DLD1 (cell line): Measurements from ENCODE around the gene CPB2.

Experiments
- in situ Hi-C: cut with HindIII; loops from 2 replicates; pipeline ENCODE4 v1.10.0; 2017; ENCODE audit warnings: low sequenced_read_pairs

The CPB2 gene

DNA sequence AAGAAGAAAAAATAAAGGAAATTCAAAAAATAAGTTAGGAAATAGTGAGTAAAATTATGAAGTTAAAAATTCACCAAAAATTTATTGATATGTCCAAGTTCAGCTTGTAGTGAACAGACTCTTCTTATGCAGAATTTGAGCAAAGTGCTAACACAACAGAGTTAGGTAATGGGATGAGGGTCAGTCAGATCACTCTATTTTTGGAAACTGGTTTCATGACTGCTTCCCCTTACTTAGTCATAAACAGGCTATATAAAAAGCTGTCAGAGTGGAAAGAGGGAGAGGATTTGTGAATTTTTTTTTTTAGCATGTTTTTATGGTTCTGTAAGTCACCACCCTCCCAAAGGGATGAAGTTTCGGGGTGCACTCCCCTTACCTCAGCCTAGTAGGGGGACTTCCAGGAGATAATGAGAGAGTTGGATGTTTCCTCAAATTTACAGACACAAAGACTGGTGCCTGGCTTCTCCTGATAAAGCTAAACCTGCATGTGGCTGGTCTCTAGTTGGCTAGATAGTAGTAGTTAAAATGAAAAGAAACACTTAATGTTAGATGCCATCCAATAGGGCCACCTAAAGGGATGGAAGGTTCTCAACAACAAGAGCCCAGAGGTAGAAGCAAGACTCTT lies 4.5 kb downstream of the CPB2 start:
- in situ Hi-C loops, result no loop called here

DNA sequence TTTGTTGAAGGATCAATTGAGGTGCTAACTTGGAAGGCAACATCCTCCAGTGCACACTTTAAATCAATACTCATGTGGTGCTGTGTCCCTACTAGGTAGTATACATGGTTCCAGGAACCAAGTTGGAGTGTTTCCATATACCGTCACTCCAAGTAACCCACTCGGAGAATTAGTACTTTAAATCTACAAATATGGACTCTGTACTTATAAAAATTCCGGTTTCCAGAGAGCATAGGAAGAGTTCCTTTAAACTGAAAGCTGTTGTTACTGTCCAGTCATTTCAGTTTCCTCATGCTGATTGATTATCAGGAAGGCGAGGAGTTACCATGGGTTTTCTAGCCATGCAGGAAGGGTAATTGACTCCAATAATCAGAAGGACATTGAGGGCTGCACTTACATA lies 7.2 kb downstream of the CPB2 start:
- in situ Hi-C loops, result no loop called here

DNA sequence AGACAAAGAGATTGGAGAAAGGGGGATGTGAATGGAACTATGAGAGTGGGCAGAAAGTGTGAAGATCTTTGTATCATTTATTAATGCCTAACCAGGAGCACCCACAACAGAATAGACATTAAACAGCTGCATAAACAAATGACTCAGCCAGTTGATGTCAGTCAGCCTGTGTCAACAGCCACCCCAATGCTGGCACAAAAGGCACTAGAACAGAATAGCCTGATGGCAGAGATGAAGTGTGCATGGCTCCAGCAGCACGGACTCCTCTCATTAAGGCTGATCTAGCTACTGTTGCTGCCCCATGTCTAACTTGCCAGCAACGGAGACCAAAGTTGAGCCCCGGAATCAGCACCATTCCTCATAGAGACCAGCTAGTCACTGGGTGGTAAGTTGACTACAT lies 7.8 kb downstream of the CPB2 start:
- in situ Hi-C loops, result no loop called here

DNA sequence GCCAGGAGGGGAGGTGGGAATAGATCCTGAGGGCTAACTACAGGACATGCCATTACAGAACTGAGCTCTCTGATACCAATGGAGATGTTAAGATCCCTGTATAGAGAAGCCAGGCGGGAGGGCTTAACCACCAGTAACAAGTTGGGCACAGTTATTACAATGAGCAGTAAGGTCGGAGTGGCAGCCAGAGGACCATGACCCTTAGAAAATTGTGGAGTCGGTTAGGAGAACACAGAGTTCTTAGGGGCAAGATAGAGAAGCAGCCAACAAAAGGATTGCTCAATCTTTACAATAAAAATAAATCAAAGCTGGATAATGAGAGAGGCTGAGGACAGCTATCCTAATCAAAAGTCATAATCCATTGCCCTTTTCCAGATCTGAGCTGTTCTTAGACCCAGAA lies 10.4 kb downstream of the CPB2 start:
- in situ Hi-C loops, result no loop called here

DNA sequence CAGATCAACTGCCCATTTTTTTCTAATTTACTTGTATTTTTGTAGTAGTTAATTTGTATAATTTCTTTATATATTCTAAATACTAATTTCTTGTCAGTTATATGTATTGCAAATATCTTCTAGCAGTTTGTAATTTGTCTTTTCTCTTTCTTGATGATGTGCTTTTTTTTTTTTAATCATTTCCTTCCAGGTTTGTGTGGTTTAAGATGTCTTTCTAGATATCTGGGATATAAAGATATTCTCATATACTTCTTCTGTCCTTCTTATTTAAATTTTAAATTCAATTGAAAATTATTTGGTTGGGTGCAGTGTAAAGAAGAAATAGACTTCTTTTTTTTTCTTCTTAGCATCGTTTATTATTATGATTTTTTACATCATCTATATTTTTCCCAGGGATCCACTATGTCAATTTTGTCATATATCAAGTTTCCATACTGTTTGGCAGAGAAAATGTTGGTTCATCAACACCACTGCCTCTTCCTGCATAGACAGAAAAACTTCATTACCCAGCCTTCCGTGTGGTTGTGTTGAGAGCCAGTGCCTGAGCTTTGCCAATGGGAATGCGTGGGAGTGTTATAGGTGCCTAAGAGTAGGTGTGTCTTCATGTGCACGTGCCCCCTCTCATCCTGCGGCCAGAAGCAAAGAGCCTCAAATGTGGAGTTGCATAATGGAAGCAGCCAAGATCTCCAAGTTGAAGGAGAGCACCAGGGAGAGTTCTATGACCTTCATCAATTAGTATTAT lies 15.8 kb downstream of the CPB2 start:
- in situ Hi-C loops, result no loop called here

DNA sequence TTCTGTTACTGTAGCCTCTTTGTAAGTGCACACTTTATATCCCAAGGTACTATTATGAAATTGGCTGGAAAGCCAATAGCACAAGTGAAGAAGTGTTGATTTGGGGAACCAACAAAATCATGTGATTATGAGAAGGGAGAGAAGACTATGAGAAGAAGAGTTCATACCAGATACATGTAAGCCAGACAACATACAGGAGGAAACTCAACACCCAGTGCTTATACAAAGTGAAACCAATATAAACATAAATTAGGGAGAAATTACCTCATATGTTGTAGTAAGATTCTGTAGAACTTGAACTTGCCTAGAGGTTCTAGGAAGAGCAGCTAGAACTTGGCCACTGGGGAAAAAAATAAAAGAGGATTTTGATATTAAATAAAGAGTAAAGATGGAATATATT lies 17.4 kb downstream of the CPB2 start:
- in situ Hi-C loops, result no loop called here

DNA sequence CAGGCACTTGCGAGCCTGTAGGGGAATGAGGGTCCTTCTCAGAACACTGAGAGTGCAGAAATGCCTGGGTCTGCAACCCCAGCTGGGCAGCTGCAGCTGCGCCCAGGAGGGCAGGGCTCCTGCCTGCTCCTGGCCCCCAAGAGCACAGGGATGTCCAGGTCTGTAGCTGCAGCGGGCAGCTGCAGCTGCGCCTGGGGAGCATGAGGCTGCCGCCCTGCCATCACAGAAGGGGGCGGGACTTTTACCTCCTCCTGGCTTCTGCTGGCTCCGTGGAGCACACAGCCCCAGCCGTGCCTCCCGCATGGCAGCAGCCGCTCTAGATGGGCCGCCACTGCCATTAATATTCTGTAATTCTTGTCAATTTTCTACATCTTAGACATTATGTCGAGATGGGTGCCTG lies 17.8 kb downstream of the CPB2 start:
- in situ Hi-C loops, result no loop called here

DNA sequence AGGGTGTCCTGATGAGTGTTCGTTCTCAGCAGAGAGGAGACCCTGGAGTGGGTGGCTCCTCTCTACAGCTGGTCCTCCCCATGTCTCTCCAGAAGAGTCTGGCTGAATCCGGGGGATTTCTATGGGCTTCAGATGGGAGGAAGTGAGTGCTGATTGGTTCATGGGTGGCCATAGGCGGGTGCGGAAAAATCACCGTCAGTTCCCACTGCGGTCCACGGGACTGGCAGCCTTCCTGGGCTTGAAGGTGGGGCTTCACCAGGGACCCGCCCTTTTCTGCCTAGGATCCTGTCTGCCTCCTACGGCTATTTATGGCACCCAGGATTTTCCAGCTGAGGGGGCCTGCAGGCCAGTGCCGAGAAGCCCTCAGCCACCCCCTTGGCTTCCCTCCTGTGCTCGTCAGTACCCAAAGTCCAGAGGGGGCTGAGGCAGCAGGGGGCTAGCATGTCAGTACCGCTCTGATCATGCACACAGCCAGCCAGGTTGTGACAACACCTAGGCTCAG lies 18.4 kb downstream of the CPB2 start:
- in situ Hi-C loops, result no loop called here

DNA sequence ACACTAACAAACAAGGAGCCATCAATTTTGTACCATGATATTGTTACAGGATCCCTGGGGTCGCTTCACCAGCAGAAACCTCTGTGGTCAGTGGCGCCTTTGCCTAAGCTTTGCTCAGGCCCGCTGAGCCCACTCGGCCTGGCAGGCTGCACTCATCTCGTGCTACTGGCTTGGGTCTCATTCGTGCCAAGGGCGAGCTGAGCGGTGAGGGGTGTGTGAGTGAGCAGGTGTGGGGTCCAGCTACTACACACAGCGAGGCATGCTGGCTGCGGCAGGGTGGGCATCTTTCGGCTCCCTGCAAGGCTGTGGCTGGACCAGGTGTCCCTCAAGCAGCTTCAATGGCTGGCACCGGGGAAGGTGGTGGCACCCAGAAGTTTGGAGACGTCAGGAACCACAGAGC lies 19.1 kb downstream of the CPB2 start:
- in situ Hi-C loops, result no loop called here

DNA sequence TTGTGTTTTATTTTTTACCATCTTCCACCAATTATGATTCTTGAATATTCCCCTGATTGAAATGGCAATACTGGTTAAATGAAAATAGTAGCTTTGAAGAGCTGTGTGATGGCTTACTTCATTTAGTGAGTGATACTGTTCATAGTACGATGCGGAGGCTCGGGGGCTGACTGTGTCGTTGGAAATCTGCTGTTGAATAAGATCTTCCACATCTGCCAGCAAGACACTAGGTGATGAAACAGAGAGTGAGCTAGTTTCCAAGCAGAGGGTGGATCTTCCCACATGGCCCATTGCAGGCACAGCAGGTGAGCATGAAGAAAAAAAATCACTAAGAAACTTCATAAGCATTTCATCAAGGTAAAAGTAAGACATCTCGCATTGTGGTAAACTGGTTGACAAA lies 22.5 kb downstream of the CPB2 start:
- in situ Hi-C loops, result no loop called here

DNA sequence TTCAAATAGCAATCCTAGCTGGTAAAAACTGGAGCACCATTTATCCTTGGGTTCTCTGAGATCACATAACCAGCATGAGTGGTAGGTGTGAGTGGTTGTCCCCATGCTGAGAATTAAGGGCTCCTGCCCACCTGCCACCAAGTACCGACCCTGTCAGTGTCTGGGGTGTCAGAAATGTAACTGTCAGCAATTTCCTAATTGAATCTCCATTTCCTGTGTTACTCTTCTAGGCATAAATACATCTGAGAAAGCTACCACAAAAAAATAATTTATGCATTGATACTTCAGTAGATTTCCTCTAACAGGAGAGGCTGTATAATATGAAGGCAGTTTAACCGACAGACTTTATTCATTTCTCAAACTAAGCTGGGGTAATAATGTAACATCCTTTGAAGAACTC lies 25.1 kb downstream of the CPB2 start:
- in situ Hi-C loops, result no loop called here

DNA sequence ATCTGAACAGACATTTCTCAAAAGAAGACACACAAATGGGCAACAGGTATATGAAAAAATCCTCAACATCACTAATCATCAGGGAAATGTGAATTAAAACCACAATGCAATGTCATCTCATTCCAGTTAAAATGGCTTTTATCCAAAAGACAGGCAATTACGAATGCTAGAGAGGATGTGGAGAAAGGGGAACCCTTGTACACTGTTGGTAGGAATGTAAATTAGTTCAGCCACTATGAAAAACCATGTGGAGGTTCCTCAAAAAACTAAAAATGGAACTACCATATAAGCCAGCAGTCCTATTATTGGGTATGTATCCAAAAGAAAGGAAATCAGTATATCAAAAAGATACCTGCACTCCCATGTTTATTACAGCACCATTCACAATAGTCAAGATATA lies 27.6 kb downstream of the CPB2 start:
- in situ Hi-C loops, result no loop called here

DNA sequence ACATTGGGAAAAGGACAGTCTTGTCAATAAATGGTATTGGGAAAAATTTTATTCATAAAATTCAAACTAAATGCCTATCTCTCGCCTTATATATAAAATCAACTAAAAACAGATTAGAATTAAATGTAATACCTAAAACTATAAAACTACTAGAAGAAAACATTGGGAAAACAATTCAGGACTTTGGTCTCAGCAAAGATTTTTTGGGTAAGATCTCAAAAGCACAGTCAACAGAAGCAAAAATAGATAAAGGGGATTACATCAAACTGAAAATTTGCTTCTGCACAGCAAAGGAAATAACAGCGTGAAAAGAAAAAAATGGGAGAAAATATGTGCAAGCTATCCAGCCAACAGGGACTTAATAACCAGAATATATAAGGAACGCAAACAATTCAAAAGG lies 28.0 kb downstream of the CPB2 start:
- in situ Hi-C loops, result no loop called here

DNA sequence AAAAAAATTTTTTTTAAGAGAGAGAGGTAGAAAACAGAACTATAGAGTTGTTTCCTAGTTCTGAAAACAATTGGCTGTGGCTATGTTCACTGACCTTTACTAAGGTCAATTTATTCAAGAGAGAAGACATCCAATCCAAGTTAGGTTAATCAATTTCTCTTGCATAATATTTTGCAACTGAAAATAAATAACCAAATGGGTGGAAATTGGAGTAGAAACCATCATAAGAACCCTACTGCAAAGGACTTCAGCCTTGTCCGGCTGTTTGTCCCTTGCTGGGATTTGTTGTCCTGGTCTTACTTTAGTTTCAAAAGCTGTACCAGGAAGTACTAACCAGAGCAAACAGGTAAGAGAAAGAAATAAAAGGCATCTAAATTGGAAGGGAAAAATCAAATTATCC lies 29.0 kb downstream of the CPB2 start:
- in situ Hi-C loops, result no loop called here

DNA sequence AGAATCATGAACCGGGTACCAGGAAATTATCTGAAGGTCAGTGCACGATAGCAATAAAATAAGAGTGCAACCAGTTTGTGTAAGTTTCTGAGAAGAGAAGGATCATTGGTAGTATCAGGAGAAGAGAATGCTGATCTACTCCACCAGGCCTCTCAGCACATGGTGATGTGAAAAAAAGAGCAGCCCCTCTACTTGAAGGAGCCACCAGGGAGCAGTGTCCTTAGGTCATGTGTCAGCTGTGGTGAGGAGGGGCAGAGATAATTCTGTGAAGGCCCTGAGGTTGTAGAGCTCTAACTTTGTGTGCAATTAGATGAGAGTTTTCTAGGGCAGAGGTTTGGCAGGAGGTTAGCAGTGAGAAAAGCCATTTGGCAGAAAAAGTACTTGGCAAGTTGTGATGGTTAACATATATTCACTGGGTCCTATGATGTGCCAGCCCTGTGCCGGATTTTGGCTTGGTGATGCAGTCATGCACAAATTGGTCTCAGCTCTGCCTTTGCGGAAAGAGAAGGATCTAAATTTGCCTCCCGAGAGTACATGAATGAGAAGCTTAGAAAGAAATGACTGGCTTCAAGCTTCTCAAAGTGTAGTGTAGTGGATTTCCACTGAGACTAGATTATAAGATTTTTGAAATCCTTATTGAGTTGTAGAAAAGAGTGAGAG lies 33.1 kb downstream of the CPB2 start:
- in situ Hi-C loops, result no loop called here

DNA sequence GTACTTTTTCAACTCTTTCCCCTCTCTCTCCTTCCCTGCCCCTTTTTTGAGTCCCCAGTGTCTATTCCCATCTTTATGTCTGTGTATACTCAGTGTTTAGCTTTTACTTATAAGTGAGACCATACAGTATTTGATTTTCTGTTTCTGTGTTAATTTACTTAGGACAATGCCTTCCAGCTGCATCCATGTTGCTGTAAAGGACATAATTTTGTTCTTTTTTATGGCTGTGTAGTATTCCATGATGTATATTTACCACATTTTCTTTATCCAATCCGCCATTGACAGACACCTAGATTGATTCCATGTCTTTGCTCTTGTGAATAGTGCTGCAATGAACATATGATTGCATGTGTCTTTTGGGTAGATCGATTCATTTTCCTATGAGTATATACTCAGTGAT lies 41.5 kb downstream of the CPB2 start:
- in situ Hi-C loops, result no loop called here

DNA sequence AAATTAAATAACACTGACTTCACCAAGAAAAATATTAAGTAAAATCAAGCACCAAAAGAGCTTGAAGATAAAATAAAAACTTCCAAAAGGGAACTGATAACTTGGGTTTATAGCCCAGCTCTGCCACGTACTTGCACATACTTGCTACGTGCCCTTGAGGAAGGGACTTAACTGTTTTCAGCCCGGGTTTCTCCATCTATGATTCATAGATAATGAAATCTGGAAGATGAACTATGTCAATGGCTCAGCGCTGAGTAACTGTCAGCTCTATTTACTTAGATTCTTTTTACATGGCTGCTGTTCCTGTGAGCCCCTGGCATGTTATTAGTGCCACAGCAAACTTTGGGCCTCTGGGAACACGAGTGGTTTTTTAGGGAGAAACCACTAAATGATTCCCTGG lies 42.6 kb downstream of the CPB2 start:
- in situ Hi-C loops, result no loop called here

DNA sequence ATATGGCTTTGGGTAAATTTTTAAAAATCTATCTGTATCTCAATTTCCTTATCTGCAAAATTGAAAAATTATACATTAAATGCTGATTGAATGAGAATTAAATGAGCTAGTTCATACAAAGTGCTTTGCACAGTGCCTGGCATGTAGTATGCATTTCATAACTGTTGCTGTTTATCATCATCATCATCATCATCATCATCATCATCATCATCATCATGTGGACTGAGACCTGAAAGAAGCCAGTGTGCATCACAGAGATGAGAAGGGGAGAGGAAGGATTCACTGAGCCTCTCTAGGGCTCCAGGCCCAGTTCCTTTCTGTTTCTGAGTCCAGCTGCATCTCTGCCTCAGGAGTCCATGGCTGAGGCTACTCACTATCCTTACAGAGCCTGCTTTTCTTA lies 45.4 kb downstream of the CPB2 start:
- in situ Hi-C loops, result no loop called here

DNA sequence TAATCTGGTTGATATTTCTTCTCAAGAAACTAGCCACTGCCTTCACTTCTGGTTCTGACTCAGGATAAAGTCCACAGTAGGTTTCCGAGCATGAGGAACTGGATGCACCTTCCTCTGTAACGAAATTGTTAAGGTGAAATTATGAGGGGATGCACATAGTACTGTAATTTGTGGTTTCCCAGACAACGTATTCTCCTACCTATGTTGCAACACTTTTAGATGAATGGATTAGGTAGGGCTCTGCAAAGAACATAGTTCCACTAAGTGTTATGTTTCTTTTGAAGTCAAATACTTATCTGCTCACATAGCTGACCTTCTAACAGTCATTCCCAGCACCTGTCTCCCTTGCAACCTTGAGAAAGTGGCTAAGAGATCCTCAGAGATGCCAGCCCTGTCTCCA lies 46.6 kb downstream of the CPB2 start:
- in situ Hi-C loops, result no loop called here

DNA sequence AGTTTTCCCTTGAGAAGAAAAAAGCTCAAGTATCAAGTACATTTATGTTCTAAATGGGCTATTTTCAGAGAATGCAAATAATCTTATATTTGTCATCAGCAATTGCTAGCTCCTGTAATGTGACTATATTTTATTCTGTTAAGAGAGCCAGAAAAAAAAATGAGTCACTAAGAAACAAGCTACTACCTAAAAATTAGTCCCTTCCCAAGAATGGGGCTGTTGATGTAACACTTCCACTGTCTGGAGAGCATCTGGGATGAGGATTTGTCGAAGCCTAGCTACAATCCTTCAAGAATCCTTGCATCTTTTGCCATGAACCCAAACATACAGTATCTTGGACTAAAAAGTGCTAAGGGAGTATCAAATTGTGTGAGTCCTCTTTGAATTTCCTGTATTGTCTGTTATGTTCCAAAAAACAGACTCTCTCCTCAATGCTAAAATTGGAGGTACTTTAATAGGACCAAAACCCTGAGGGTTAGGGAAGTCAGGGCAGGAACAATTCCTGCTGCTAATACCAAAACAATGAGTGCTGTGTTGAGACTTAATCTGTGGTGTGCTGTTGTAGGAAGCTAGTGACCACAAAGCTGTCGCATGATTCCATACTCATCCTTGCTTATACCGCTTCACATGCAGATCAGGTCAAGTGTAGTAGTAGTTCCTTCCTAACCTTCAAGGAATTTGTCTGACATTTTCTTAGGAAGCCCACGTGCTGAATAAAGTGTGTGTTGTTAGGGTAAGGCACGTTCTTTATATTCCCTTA lies 47.4 kb downstream of the CPB2 start:
- in situ Hi-C loops, result no loop called here

DNA sequence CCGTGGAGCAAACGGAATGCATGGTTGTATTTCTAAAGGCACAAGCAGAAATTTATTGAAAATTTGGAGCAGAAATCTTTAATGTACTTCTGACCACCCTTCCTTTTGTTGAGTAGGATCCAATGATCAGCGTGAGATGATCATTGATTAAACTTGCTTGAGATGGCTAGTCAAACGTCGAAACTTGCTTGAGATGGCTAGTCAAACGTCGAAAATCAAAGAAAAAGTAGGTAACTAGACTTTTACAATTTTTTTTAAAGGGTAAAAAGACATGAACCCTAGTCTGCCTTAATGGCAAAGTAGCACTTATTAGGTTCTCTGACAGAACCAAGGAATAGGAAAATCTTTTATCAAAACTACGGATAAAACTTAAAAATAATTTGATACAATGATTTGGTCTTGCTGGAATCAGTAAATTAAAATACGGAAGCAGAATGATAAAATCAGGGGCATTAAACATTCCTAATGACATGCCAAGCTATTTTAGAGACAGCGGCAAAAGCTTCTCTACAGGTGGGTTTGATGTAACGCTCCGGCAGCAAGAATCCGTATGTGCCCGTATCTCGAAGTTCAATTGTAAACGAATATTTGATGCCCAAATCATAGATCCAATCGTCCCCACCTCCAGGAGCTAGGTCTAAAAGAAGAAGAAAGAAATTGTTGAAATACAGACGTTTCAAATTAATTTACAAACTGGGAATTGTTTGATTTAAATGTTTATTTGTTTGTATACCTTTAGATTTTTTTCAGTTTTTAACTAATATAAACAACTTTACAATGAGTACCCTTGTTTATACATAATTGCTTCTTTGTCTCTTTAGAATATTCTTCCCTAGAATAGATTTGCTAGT lies 51.4 kb downstream of the CPB2 start:
- in situ Hi-C loops, result no loop called here
